ENCODE data around the gene UQCR10. TPM values are rescaled to one million over a fixed set of nuclear protein-coding genes. Genes with fewer than 3 reads are reported as not detected.

Gene UQCR10
- total RNA-seq, 2 donors from 2014 or later, result 171 to 217 TPM

GRCh38 chr22:29737251-29738117, 29.7 kb upstream of the UQCR10 start:
- no peaks in the 10 kb centered on the region for H3K36me3 ChIP-seq
- no peak overlapping the region for H3K4me3 ChIP-seq
- no peaks in the 10 kb centered on the region for H3K27me3 ChIP-seq
- DNase-seq, result no peak
- no peak overlapping the region for H3K27ac ChIP-seq
- TF ChIP-seq, protein P1, sequence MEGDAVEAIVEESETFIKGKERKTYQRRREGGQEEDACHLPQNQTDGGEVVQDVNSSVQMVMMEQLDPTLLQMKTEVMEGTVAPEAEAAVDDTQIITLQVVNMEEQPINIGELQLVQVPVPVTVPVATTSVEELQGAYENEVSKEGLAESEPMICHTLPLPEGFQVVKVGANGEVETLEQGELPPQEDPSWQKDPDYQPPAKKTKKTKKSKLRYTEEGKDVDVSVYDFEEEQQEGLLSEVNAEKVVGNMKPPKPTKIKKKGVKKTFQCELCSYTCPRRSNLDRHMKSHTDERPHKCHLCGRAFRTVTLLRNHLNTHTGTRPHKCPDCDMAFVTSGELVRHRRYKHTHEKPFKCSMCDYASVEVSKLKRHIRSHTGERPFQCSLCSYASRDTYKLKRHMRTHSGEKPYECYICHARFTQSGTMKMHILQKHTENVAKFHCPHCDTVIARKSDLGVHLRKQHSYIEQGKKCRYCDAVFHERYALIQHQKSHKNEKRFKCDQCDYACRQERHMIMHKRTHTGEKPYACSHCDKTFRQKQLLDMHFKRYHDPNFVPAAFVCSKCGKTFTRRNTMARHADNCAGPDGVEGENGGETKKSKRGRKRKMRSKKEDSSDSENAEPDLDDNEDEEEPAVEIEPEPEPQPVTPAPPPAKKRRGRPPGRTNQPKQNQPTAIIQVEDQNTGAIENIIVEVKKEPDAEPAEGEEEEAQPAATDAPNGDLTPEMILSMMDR (IDR thresholded peaks at IDR 0.05), result no peak
- H3K4me1 ChIP-seq, result peaks cover 7% of the 10 kb centered on the region
- intact Hi-C loops (cut with DNase I), result no loop called here
- no peak overlapping the region for H3K9ac ChIP-seq (ENCODE audit: low read depth in 2 of 2, low read length in 2 of 2)
- no peaks in the 10 kb centered on the region for H3K9me3 ChIP-seq

DNA sequence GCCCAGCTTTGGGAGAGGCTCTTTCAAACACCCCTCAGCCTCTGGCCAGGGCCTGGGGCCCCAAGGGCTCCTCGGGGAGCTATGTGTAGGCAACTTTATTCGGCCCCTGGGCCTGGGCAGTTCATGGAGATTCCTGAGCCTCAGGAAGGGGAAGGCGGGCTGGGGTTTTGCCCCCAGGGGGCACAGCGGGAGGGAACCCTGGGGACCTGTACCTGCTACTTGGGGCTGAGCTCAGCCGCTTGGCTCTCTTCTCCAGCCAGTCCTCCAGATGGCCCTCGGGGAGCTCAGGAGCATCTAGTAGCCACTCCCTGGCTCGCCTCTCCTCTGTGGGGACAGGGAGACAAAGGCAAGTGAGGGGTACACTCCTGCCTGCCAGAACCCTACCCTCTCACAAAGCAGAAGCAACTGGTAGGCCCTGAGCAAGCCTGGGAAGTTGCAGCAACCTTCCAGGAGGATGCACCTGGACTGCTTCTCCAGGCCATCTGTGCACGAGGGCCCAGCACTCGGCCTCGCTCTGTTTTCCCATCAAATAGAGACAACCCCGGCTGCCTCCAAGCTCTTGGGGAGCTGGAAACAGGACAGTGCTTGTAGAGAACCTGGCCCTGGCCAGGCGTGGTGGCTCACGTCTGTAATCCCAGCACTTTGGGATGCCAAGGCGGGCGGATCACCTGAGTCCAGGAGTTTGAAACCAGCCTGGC, 28.9 kb upstream of the UQCR10 start:
- no peaks in the 10 kb centered on the region for H3K9me3 ChIP-seq
- intact Hi-C loops (cut with DNase I), result no loop called here
- no peak overlapping the region for H3K4me3 ChIP-seq
- no peaks in the 10 kb centered on the region for H3K27me3 ChIP-seq
- no peak overlapping the region for H3K9ac ChIP-seq (ENCODE audit: low read depth in 2 of 2, low read length in 2 of 2)
- TF ChIP-seq, protein P1 (IDR thresholded peaks at IDR 0.05), result no peak
- DNase-seq, result no peak
- H3K27ac ChIP-seq, result no peak overlapping the region
- no peaks in the 10 kb centered on the region for H3K36me3 ChIP-seq
- peaks cover 5% of the 10 kb centered on the region for H3K4me1 ChIP-seq

DNA sequence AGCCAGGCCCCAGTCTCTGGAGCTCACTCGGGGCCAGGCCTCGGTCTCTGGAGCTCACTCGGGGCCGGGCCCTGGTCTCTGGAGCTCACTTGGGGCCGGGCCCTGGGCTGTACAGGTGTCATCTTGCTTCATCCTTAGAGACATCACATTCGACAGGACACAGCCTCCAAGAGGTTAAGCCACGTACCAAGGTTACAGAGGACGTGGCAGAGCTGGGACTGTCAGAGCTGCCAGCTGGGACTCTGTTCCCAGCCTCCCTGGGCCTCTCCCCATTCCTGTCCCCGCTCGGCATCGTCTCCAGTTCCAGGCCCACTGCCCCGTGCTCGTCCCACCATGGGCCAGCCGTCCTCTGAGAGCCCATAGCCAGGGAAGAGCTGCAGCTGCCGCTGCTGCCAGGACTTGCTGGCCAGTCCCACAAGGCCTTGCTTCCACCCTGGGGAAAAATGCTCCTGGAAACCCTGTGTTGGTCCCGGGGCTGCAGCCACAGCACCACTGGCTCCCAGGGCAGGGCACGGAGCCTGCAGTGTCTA, 27.8 kb upstream of the UQCR10 start:
- TF ChIP-seq, protein P1 (IDR thresholded peaks at IDR 0.05), result no peak
- H3K4me1 ChIP-seq, result no peaks in the 10 kb centered on the region
- intact Hi-C loops (cut with DNase I), result no loop called here
- DNase-seq, result no peak
- H3K27ac ChIP-seq, result no peak overlapping the region
- H3K9ac ChIP-seq (ENCODE audit: low read depth in 2 of 2, low read length in 2 of 2), result no peak overlapping the region
- H3K4me3 ChIP-seq, result no peak overlapping the region
- no peaks in the 10 kb centered on the region for H3K36me3 ChIP-seq
- no peaks in the 10 kb centered on the region for H3K27me3 ChIP-seq
- H3K9me3 ChIP-seq, result no peaks in the 10 kb centered on the region

DNA sequence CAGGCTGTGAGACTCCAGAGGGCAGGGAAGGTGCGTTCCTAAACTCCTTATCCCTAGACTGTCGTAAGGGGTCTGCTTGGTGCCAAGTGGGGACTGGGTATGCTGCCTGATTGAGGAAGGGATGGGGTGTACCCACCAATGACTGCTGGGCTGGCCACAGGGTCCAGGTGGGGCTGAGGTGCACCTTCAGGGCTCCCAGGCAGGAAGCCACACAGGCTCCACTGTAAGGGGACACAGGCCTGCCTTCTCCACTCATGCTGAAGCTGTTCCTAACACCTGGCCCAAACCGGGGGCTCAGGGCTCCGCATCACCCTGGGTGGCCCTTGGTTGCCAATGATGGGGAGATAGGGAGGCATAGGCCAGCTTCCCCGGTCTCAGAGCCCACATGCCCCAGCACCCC, 27.0 kb upstream of the UQCR10 start:
- Histone ChIP-seq H3K27ac (no peak overlapping the region), H3K9ac (ENCODE audit: low read depth in 2 of 2, low read length in 2 of 2) (no peak overlapping the region), H3K36me3 (no peaks in the 10 kb centered on the region), H3K27me3 (no peaks in the 10 kb centered on the region), H3K9me3 (no peaks in the 10 kb centered on the region), H3K4me1 (no peaks in the 10 kb centered on the region), H3K4me3 (no peak overlapping the region)
- no peak for DNase-seq
- TF ChIP-seq, protein P1 (IDR thresholded peaks at IDR 0.05), result no peak
- intact Hi-C loops (cut with DNase I), result no loop called here

- no peak overlapping the region for H3K27ac ChIP-seq
- H3K36me3 ChIP-seq, result no peaks in the 10 kb centered on the region
- H3K9me3 ChIP-seq, result no peaks in the 10 kb centered on the region
- TF ChIP-seq, protein P1 (IDR thresholded peaks at IDR 0.05), result no peak
- no peaks in the 10 kb centered on the region for H3K4me1 ChIP-seq
- no peak overlapping the region for H3K4me3 ChIP-seq
- H3K27me3 ChIP-seq, result no peaks in the 10 kb centered on the region
- intact Hi-C loops (cut with DNase I), result no loop called here
- DNase-seq, result no peak
- H3K9ac ChIP-seq (ENCODE audit: low read depth in 2 of 2, low read length in 2 of 2), result no peak overlapping the region
These were observed 25.2 kb upstream of the UQCR10 start for GRCh38 chr22:29741926-29742325.
